ENCODE measurements around the gene GABRB1.

- TF ChIP-seq, protein P1, sequence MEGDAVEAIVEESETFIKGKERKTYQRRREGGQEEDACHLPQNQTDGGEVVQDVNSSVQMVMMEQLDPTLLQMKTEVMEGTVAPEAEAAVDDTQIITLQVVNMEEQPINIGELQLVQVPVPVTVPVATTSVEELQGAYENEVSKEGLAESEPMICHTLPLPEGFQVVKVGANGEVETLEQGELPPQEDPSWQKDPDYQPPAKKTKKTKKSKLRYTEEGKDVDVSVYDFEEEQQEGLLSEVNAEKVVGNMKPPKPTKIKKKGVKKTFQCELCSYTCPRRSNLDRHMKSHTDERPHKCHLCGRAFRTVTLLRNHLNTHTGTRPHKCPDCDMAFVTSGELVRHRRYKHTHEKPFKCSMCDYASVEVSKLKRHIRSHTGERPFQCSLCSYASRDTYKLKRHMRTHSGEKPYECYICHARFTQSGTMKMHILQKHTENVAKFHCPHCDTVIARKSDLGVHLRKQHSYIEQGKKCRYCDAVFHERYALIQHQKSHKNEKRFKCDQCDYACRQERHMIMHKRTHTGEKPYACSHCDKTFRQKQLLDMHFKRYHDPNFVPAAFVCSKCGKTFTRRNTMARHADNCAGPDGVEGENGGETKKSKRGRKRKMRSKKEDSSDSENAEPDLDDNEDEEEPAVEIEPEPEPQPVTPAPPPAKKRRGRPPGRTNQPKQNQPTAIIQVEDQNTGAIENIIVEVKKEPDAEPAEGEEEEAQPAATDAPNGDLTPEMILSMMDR (IDR thresholded peaks at IDR 0.05), result no peak
- no peak for TF ChIP-seq POLR2A (IDR thresholded peaks at IDR 0.05)
Observed at GRCh38 chr4:47221721-47222120, 190.4 kb downstream of the GABRB1 start.
